Thoracic aorta (tissue), 2 donors: ENCODE data around the gene UBE2L6. TPM values are rescaled to one million over a fixed set of nuclear protein-coding genes. Genes with fewer than 3 reads are reported as not detected.
A peak's percentile ranks its signal among the peaks of the same experiment; 100 is the strongest.

Experiments
- ATAC-seq: fragments of 150-250 bp; one replicate; pipeline ENCODE4 v1.8.0; 2017; ENCODE audit warnings: low read depth; ENCODE audit not compliant: insufficient number of reproducible peaks, low FRiP score
- DNase-seq: peaks from one replicate; pipeline ENCODE4 v3.0.0-alpha.2; 2020; ENCODE audit warnings: low spot score
- H3K27ac ChIP-seq, 2 donors: fragments of 200-600 bp; sonication (generic); 1 replicate in 1 of 2; 2 replicates in 1 of 2; pipeline ENCODE4 v1.5.1; 2016; ENCODE audit warnings: mild to moderate bottlenecking in 2 of 2, moderate library complexity in 2 of 2
- H3K27me3 ChIP-seq: fragments of 200-600 bp; sonication (generic); replicated peaks from 2 replicates; pipeline ENCODE4 v1.6.0; 2016; ENCODE audit warnings: mild to moderate bottlenecking; ENCODE audit not compliant: insufficient read depth
- H3K36me3 ChIP-seq: fragments of 200-600 bp; sonication (generic); one replicate; pipeline ENCODE4 v1.5.1; 2016
- H3K4me1 ChIP-seq, 2 donors: fragments of 200-600 bp; sonication (generic); 1 replicate in 1 of 2; 2 replicates in 1 of 2; pipeline versions ENCODE4 v1.5.1 to v1.6.0; 2016; ENCODE audit warnings: low read depth in 2 of 2, mild to moderate bottlenecking in 1 of 2; ENCODE audit not compliant: control insufficient read depth in 1 of 2
- H3K4me3 ChIP-seq: fragments of 200-600 bp; sonication (generic); 2 replicates; pipeline ENCODE4 v1.5.1; 2016; ENCODE audit warnings: mild to moderate bottlenecking
- H3K9me3 ChIP-seq: fragments of 200-600 bp; sonication (generic); 2 replicates; pipeline ENCODE4 v1.5.1; 2016
- CTCF ChIP-seq: fragments of 200-600 bp; sonication (generic); IDR thresholded peaks from one replicate; pipeline ENCODE4 v1.5.1; 2019; ENCODE audit warnings: antibody characterized with exemption
- total RNA-seq, 2 donors: library from RNA; depleted of rRNA; stranded (reverse); fragments of >200 nt; gene quantifications; one replicate each; pipeline versions ENCODE4 v1.1.0 to v1.2.3, GENCODE V29; 2016

Gene UBE2L6
- total RNA-seq, 2 donors from 2014 or later: 22.6 to 45.8 TPM

GRCh38 chr11:57605028-57605420, 37.6 kb upstream of the UBE2L6 start:
- DNase-seq: no peak
- Histone ChIP-seq H3K9me3 (no peaks in the 10 kb centered on the region), H3K27me3 (no peaks in the 10 kb centered on the region), H3K4me3 (no peak overlapping the region), H3K4me1 (no peaks in the 10 kb centered on the region), H3K27ac (no peak overlapping the region), H3K36me3 (peaks cover 49% of the 10 kb centered on the region)
- ATAC-seq: no peak
- no peak for TF ChIP-seq CTCF

GRCh38 chr11:57604296-57605027, 37.0 kb upstream of the UBE2L6 start:
- Histone ChIP-seq H3K27ac (no peak overlapping the region), H3K4me3 (no peak overlapping the region), H3K4me1 (peaks cover 0 to 2% of the 10 kb centered on the region in 2 donors), H3K36me3 (peaks cover 46% of the 10 kb centered on the region), H3K27me3 (no peaks in the 10 kb centered on the region), H3K9me3 (no peaks in the 10 kb centered on the region)
- no peak for TF ChIP-seq CTCF
- no peak for DNase-seq
- no peak for ATAC-seq

GRCh38 chr11:57601297-57601696, 33.8 kb upstream of the UBE2L6 start:
- no peak for TF ChIP-seq CTCF
- H3K27me3 ChIP-seq: no peaks in the 10 kb centered on the region
- no peak overlapping the region for H3K4me3 ChIP-seq
- ATAC-seq: no peak
- peaks cover 4 to 20% of the 10 kb centered on the region in 2 donors for H3K4me1 ChIP-seq
- no peak overlapping the region for H3K27ac ChIP-seq
- no peak for DNase-seq
- no peaks in the 10 kb centered on the region for H3K9me3 ChIP-seq
- H3K36me3 ChIP-seq: peaks cover 31% of the 10 kb centered on the region

- ATAC-seq: no peak
- H3K27ac ChIP-seq: peak overlapping the region; percentile 98 to 99
These were observed 31.9 kb upstream of the UBE2L6 start for GRCh38 chr11:57599381-57599780.

GRCh38 chr11:57598831-57599155, 31.3 kb upstream of the UBE2L6 start:
- no peak for DNase-seq
- H3K9me3 ChIP-seq: no peaks in the 10 kb centered on the region
- H3K27ac ChIP-seq: peak overlapping the region; percentile 98 to 99
- TF ChIP-seq CTCF: no peak
- peaks cover 17% of the 10 kb centered on the region for H3K36me3 ChIP-seq
- peak; percentile 37 for ATAC-seq
- no peaks in the 10 kb centered on the region for H3K27me3 ChIP-seq
- peak overlapping the region; percentile 88 for H3K4me3 ChIP-seq
- H3K4me1 ChIP-seq: peaks cover 4 to 20% of the 10 kb centered on the region in 2 donors

More at GRCh38 chr11:57599381-57599780, 31.9 kb upstream of the UBE2L6 start:
- H3K4me1 ChIP-seq: peaks cover 4 to 20% of the 10 kb centered on the region in 2 donors
- H3K27me3 ChIP-seq: no peaks in the 10 kb centered on the region
- DNase-seq: no peak
- H3K4me3 ChIP-seq: peak overlapping the region; percentile 88
- H3K36me3 ChIP-seq: peaks cover 17% of the 10 kb centered on the region
- TF ChIP-seq CTCF: no peak
- no peaks in the 10 kb centered on the region for H3K9me3 ChIP-seq
